Urinary bladder (tissue), 4 donors: Measurements from ENCODE around the gene ADIPOR1. TPM values are rescaled to one million over a fixed set of nuclear protein-coding genes. Genes with fewer than 3 reads are reported as not detected.
"Not testable (repeated sequence)": the region's sequence is repeated elsewhere in the genome, so short reads cannot be mapped to it uniquely, and the experiment has no call there.

ENCODE experiments used
- DNase-seq: peaks from one replicate; pipeline ENCODE4 v3.0.0-alpha.2; 2015; ENCODE audit errors: extremely low spot score
- H3K27ac ChIP-seq: one replicate; pipeline ENCODE4 v1.5.1; 2013; ENCODE audit warnings: low read depth, mild to moderate bottlenecking, moderate library complexity
- H3K36me3 ChIP-seq: one replicate; pipeline ENCODE4 v1.6.1; 2013; ENCODE audit warnings: mild to moderate bottlenecking, moderate library complexity; ENCODE audit not compliant: insufficient read depth
- H3K4me1 ChIP-seq: one replicate; pipeline ENCODE4 v1.6.1; 2013; ENCODE audit warnings: mild to moderate bottlenecking, moderate library complexity; ENCODE audit not compliant: insufficient read depth
- H3K4me3 ChIP-seq: one replicate; pipeline ENCODE4 v1.5.1; 2013; ENCODE audit warnings: low read depth, low read length
- WGBS: extraction: QIAGEN DNeasy Blood & Tissue Kit; methylation state at CpG from one replicate; pipeline ENCODE4 v1.1.7; 2013; 5-methylcytosine and 5-hydroxymethylcytosine counted together
- polyA plus RNA-seq: library from polyadenylated mRNA; stranded (reverse); fragments of 200-250 nt; gene quantifications from one replicate; pipeline ENCODE4 v1.2.3, GENCODE V29; 2013
- small RNA-seq: library from RNA; depleted of rRNA; stranded (forward); fragments of <200 nt; gene quantifications from one replicate; pipeline ENCODE3, GENCODE V24; 2014
- total RNA-seq: library from RNA; depleted of rRNA; stranded (reverse); fragments of >200 nt; gene quantifications from one replicate; pipeline ENCODE4 v1.2.3, GENCODE V29; 2014
- donor health status: healthy with polysubstance abuse.
- donor health status: healthy.

The ADIPOR1 gene
- total and polyA plus RNA-seq, 2 donors = 63.6 to 71.1 TPM

GRCh38 chr1:202903808-202904207 is 54.3 kb downstream of the ADIPOR1 start:
- H3K4me3 ChIP-seq, H3K36me3 ChIP-seq, DNase-seq, H3K27ac ChIP-seq, H3K4me1 ChIP-seq: not testable (repeated sequence)
- 90% methylated on average over 5 of the region's 5 CpGs for WGBS

DNA sequence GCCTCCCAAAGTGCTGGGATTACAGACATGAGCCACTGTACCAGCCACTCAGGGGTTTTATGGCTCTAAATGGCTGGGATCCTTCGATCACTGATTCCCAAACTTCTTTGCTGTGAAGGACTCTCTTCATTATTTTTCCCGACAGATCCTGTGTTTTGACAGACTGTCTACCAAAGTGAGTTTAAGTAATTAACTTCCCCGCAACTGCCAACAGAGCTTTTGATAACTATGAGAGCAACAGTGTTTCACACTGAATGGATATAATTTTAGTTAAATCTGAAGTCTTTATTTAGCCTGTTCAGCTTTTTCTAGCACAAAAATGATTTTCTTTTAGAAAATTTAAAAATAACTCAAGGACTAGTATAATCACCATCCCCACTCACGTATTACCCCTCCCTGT is 56.6 kb downstream of the ADIPOR1 start:
- DNase-seq = no peak
- 90% methylated on average over 4 of the region's 4 CpGs for WGBS

DNA sequence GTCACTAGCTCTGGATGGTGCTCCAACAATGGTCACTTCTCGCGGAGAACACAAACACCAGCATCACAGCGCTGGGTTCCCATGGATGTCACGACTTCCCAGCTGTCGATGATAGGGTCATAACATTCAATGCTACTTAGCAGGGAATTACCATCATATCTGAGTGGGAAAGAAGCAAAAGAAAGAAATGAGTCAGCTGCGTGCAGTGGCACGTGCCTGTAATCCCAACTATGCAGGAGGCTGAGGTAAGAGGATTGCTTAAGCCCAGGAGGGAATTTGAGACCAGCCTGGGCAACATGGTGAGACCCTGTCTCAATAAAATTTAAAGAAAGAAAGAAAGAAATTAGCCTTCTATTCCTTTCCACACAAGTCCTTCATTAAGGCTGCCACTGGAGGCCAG is 65.6 kb downstream of the ADIPOR1 start:
- WGBS = 96% methylated on average over 7 of the region's 7 CpGs
- H3K4me1 ChIP-seq = no peaks in the 10 kb centered on the region
- H3K27ac ChIP-seq = no peak overlapping the region
- H3K36me3 ChIP-seq = peaks cover 8% of the 10 kb centered on the region
- H3K4me3 ChIP-seq = no peak overlapping the region
- no peak for DNase-seq

More for the DNA sequence above, 56.6 kb downstream of the ADIPOR1 start:
- no peaks in the 10 kb centered on the region for H3K4me1 ChIP-seq
- peaks cover 15% of the 10 kb centered on the region for H3K36me3 ChIP-seq
- H3K4me3 ChIP-seq = no peak overlapping the region
- H3K27ac ChIP-seq = no peak overlapping the region

Small RNA genes lying within 50 kb of the gene (small RNA-seq; reads per million reads assigned to genes)
- not detected for gene RF00019

Other genes with a start within 250 kb of the ADIPOR1 start
- 0.21 TPM for gene SYT2, start 247.9 kb downstream of the ADIPOR1 start, total RNA-seq
- gene SYT2, start 247.9 kb downstream of the ADIPOR1 start, polyA plus RNA-seq = 0.01 TPM
- gene KDM5B, start 149.9 kb downstream of the ADIPOR1 start, total RNA-seq = 189 TPM
- gene KDM5B, start 149.9 kb downstream of the ADIPOR1 start, polyA plus RNA-seq = 16.8 TPM
- gene PCAT6, start 147.4 kb downstream of the ADIPOR1 start, total RNA-seq = not detected
- 2.5 TPM for gene PCAT6, start 147.4 kb downstream of the ADIPOR1 start, polyA plus RNA-seq
- 5.3 TPM for gene RABIF, start 69.2 kb downstream of the ADIPOR1 start, total RNA-seq
- 6.7 TPM for gene RABIF, start 69.2 kb downstream of the ADIPOR1 start, polyA plus RNA-seq
- 25.1 TPM for gene KLHL12, start 31.1 kb downstream of the ADIPOR1 start, total RNA-seq
- 19.3 TPM for gene KLHL12, start 31.1 kb downstream of the ADIPOR1 start, polyA plus RNA-seq
- 33.7 TPM for gene CYB5R1, start 8.9 kb upstream of the ADIPOR1 start, total RNA-seq
- gene CYB5R1, start 8.9 kb upstream of the ADIPOR1 start, polyA plus RNA-seq = 72.3 TPM
- gene TMEM183A, start 49.1 kb upstream of the ADIPOR1 start, total RNA-seq = 60.9 TPM
- 50.4 TPM for gene TMEM183A, start 49.1 kb upstream of the ADIPOR1 start, polyA plus RNA-seq
- 6.5 TPM for gene PPFIA4, start 68.2 kb upstream of the ADIPOR1 start, total RNA-seq
- 1.3 TPM for gene PPFIA4, start 68.2 kb upstream of the ADIPOR1 start, polyA plus RNA-seq
- 12.7 TPM for gene MYOG, start 127.7 kb upstream of the ADIPOR1 start, total RNA-seq
- not detected for gene MYOG, start 127.7 kb upstream of the ADIPOR1 start, polyA plus RNA-seq
- gene ADORA1, start 169.4 kb upstream of the ADIPOR1 start, total RNA-seq = 1.4 TPM
- 1.1 TPM for gene ADORA1, start 169.4 kb upstream of the ADIPOR1 start, polyA plus RNA-seq
- gene MYBPH, start 217.5 kb upstream of the ADIPOR1 start, total RNA-seq = 8.9 TPM
- not detected for gene MYBPH, start 217.5 kb upstream of the ADIPOR1 start, polyA plus RNA-seq
- gene CHI3L1, start 228.4 kb upstream of the ADIPOR1 start, total RNA-seq = 0.53 TPM
- 4.7 TPM for gene CHI3L1, start 228.4 kb upstream of the ADIPOR1 start, polyA plus RNA-seq